Heart left ventricle (tissue), 16 donors: Measurements from ENCODE around the gene KATNB1. TPM values are rescaled to one million over a fixed set of nuclear protein-coding genes. Genes with fewer than 3 reads are reported as not detected.
"Not testable (repeated sequence)": the region's sequence is repeated elsewhere in the genome, so short reads cannot be mapped to it uniquely, and the experiment has no call there.

Experiments used
- ATAC-seq, 4 donors: fragments of 200-7000 bp; cut with Tn5 transposase; one replicate each; pipeline ENCODE4 v1.9.1; 2020 to 2022; ENCODE audit warnings: moderate library complexity in 4 of 4, mild to moderate bottlenecking in 3 of 4, moderate number of reproducible peaks in 1 of 4
- DNase-seq, 5 donors: peaks; one replicate each; pipeline ENCODE4 v3.0.0-alpha.2; 2020
- H3K27ac ChIP-seq, 12 donors: fragments of 200-600 bp; sonication (generic) in 4 of 12; one replicate each; pipeline versions ENCODE4 v1.5.0 to v1.8.0; 2016 to 2022; ENCODE audit warnings: mild to moderate bottlenecking in 2 of 12
- H3K27me3 ChIP-seq, 9 donors: fragments of 200-600 bp; sonication (generic) in 2 of 9; one replicate each; pipeline versions ENCODE4 v1.5.1 to v1.8.0; 2016 to 2022; ENCODE audit warnings: mild to moderate bottlenecking in 3 of 9
- H3K36me3 ChIP-seq, 9 donors: fragments of 200-600 bp; sonication (generic) in 2 of 9; one replicate each; pipeline versions ENCODE4 v1.5.0 to v1.8.0; 2018 to 2022; ENCODE audit warnings: mild to moderate bottlenecking in 2 of 9
- H3K4me1 ChIP-seq, 12 donors: fragments of 200-600 bp; sonication (generic) in 4 of 12; one replicate each; pipeline versions ENCODE4 v1.5.0 to v1.8.0; 2016 to 2022; ENCODE audit warnings: mild to moderate bottlenecking in 3 of 12
- H3K4me3 ChIP-seq, 12 donors: fragments of 200-600 bp; sonication (generic) in 4 of 12; one replicate each; pipeline versions ENCODE4 v1.5.0 to v1.8.0; 2017 to 2022; ENCODE audit warnings: mild to moderate bottlenecking in 9 of 12, moderate library complexity in 4 of 12
- H3K9me3 ChIP-seq, 12 donors: fragments of 200-600 bp; sonication (generic) in 4 of 12; one replicate each; pipeline versions ENCODE4 v1.5.0 to v1.8.0; 2016 to 2022; ENCODE audit warnings: mild to moderate bottlenecking in 1 of 12
- CTCF ChIP-seq, 12 donors: fragments of 200-600 bp; sonication (generic) in 4 of 12; IDR thresholded peaks; one replicate each; pipeline versions ENCODE4 v1.5.0 to v1.8.0; 2018 to 2022; ENCODE audit warnings: antibody characterized with exemption in 12 of 12, mild to moderate bottlenecking in 5 of 12
- POLR2A ChIP-seq, 2 donors: fragments of 450-650 bp; IDR thresholded peaks; one replicate each; pipeline ENCODE4 v1.6.1; 2017; ENCODE audit warnings: antibody characterized with exemption in 2 of 2, mild to moderate bottlenecking in 2 of 2, moderate library complexity in 2 of 2
- WGBS, 4 donors: extraction: QIAGEN DNeasy Blood & Tissue Kit in 2 of 4; methylation state at CpG; one replicate each; pipeline versions ENCODE4 v1.1.5 to v1.1.7; 2013 to 2018; 5-methylcytosine and 5-hydroxymethylcytosine counted together
- intact Hi-C, 10 donors: fragments of 100-400 bp; cut with DNase I; formaldehyde crosslinking; loops; one replicate each; pipeline versions ENCODE4 v1.11.1 to v1.14.2; 2022
- polyA plus RNA-seq, 2 donors: library from polyadenylated mRNA; stranded (reverse); fragments of 200-250 nt; gene quantifications; one replicate each; pipeline ENCODE4 v1.2.3, GENCODE V29; 2013
- total RNA-seq, 9 donors: library from RNA; depleted of rRNA in 2 of 9; stranded (reverse); fragments of >200 nt in 2 of 9; fragmentation: NEBNext Ultra II Directional in 3 of 9; extraction: Animal tissue kit (Norgen Biotek cat#: 25700) in 3 of 9; gene quantifications; one replicate each; pipeline versions ENCODE4 v1.1.0 to v1.2.4, GENCODE V29; 2016 to 2023
- donor health status: ischemic (EF 13 %, LVEDD 7.1; RV severe dilation, severe dysfunction).
- donor health status: healthy with polysubstance abuse.
- donor health status: DM: no; HTN: yes; CAD: no.
- donor health status: DM: no; HTN: no; CAD: no.
- donor health status: ischemic (EF 25% LVEDD 6.9; RV normal size, moderate dysfunction).
- donor health status: ischemic (EF 25% LVEDD 5.7; RV mildly dilated, moderate dysfunction).
- donor health status: healthy.
- donor health status: DM: yes; HTN: yes; CAD: no.
- donor health status: ischemic (EF 35%, LVEDD 5.7; RV mildly dilated, moderate dysfunction).
- donor health status: nonischemic (EF 11% LVEDD 7.7; RV severe dilation, severe dysfunction).
- donor health status: DM: yes; HTN: yes; CAD: no.
- donor health status: PGD.
- donor health status: ischemic (EF 29% LVEDD 5.4; RV normal size, mild dysfunction).
- donor health status: nonischemic (EF 23%, LVEDD 6.1; RV moderate dilation, normal function).

The KATNB1 gene
- total and polyA plus RNA-seq, 11 donors = 8.0 to 20.5 (median 15.3) TPM

GRCh38 chr16:57728336-57729181, 7.0 kb upstream of the KATNB1 start:
- ATAC-seq (no peak), DNase-seq (no peak)
- WGBS, 4 donors = 96 to 99% (median 97%) methylated on average over 11 to 14 of the region's 14 CpGs
- no peaks in the 10 kb centered on the region for H3K36me3 ChIP-seq
- no peak overlapping the region for H3K27ac ChIP-seq
- intact Hi-C loops = no loop called here
- TF ChIP-seq CTCF (IDR thresholded peaks at IDR 0.05) (no peak), POLR2A (IDR thresholded peaks at IDR 0.05) (no peak)
- H3K4me1 ChIP-seq = no peaks in the 10 kb centered on the region
- peaks cover 0 to 10% (median 0%) of the 10 kb centered on the region in 12 donors for H3K9me3 ChIP-seq
- no peak overlapping the region for H3K4me3 ChIP-seq
- H3K27me3 ChIP-seq = no peaks in the 10 kb centered on the region

- Histone ChIP-seq H3K4me3 (no peak overlapping the region), H3K4me1 (peaks cover 0 to 3% (median 0%) of the 10 kb centered on the region in 12 donors), H3K9me3 (peaks cover 0 to 10% (median 0%) of the 10 kb centered on the region in 12 donors), H3K36me3 (no peaks in the 10 kb centered on the region), H3K27me3 (no peaks in the 10 kb centered on the region), H3K27ac (no peak overlapping the region)
- DNase-seq (no peak), ATAC-seq (no peak)
- WGBS, 4 donors = 88 to 96% (median 91%) methylated on average over 1 of the region's 1 CpG
- intact Hi-C loops = no loop called here
- TF ChIP-seq POLR2A (IDR thresholded peaks at IDR 0.05) = no peak
- TF ChIP-seq CTCF (IDR thresholded peaks at IDR 0.05) = no peak
Observed at GRCh38 chr16:57729182-57729484, 6.4 kb upstream of the KATNB1 start.

- H3K4me3 ChIP-seq, H3K9me3 ChIP-seq, H3K27ac ChIP-seq, ATAC-seq, DNase-seq, H3K27me3 ChIP-seq, H3K4me1 ChIP-seq, H3K36me3 ChIP-seq: not testable (repeated sequence)
- 92 to 95% (median 95%) methylated on average over 6 of the region's 6 CpGs for WGBS, 4 donors
- intact Hi-C loops = loop anchor here in 1 of 10 donors (10.0 kb wide), 1 partner anchor 275 kb away; the partner anchor contains the start of genes USB1 and ZNF319
Observed at GRCh38 chr16:57729852-57730251, 5.7 kb upstream of the KATNB1 start.

- DNase-seq = peak in 1 of 5 donors; percentile 14
- no peaks in the 10 kb centered on the region for H3K27me3 ChIP-seq
- TF ChIP-seq CTCF (IDR thresholded peaks at IDR 0.05) (no peak), POLR2A (IDR thresholded peaks at IDR 0.05) (no peak)
- no peak for ATAC-seq
- H3K4me3 ChIP-seq = no peak overlapping the region
- no peaks in the 10 kb centered on the region for H3K36me3 ChIP-seq
- peaks cover 0 to 10% (median 0%) of the 10 kb centered on the region in 12 donors for H3K9me3 ChIP-seq
- 52 to 66% (median 65%) methylated on average over 9 to 13 of the region's 13 CpGs for whole genome bisulfite sequencing, 4 donors
- peaks cover 0 to 11% (median 6%) of the 10 kb centered on the region in 12 donors for H3K4me1 ChIP-seq
- no peak overlapping the region for H3K27ac ChIP-seq
- intact Hi-C loops = loop anchor here in 1 of 10 donors (10.0 kb wide), 1 partner anchor 274 kb away; the partner anchor contains the start of genes USB1 and ZNF319
Observed at GRCh38 chr16:57730771-57731730, 4.5 kb upstream of the KATNB1 start.
